IMR-90 (cell line): ENCODE data around the gene PAX8. TPM values are rescaled to one million over a fixed set of nuclear protein-coding genes. Genes with fewer than 3 reads are reported as not detected.
A peak's percentile ranks its signal among the peaks of the same experiment; 100 is the strongest.

ENCODE experiments used
- ATAC-seq: fragments of 200-7000 bp; cut with Tn5 transposase; 2 replicates; pipeline ENCODE4 v1.9.1; 2020; ENCODE audit warnings: low read depth, mild to moderate bottlenecking, moderate library complexity
- BruUV-seq: library from RNA; stranded (reverse); fragments of 400-500 nt; replicated peaks from 2 replicates; lab custom pipeline; 2021; lab: Mats Ljungman, UMichigan
- CTCF ChIA-PET: fragments of 300-600 bp; formaldehyde crosslinking; extraction: SDS; loops from one replicate; lab custom pipeline; 2021; ENCODE audit warnings: antibody characterized with exemption; lab: Yijun Ruan, JAX
- POLR2A ChIA-PET: fragments of 300-600 bp; sonication (Branson Sonifier 250); formaldehyde crosslinking; loops from one replicate; lab custom pipeline; 2022; ENCODE audit warnings: antibody characterized with exemption; ENCODE audit not compliant: unreplicated experiment; lab: Charles Lee
- DNase-seq: peaks from one replicate; pipeline ENCODE4 v3.0.0; 2013
- H2AFZ ChIP-seq: replicated peaks from 2 replicates; pipeline ENCODE3; 2013; ENCODE audit warnings: low read length, mild to moderate bottlenecking; ENCODE audit not compliant: poor library complexity
- H2AK5ac ChIP-seq: 2 replicates; pipeline ENCODE4 v1.6.1; 2013; ENCODE audit warnings: low read depth, low read length, inconsistent platforms
- H2AK9ac ChIP-seq: replicated peaks from 2 replicates; pipeline ENCODE3; 2013; ENCODE audit warnings: mild to moderate bottlenecking, low read depth, low read length, moderate library complexity; ENCODE audit not compliant: poor library complexity
- H2BK120ac ChIP-seq: 2 replicates; pipeline ENCODE4 v1.6.1; 2013; ENCODE audit warnings: low read depth, low read length, inconsistent platforms
- H2BK15ac ChIP-seq: 3 replicates; pipeline ENCODE4 v1.6.1; 2013; ENCODE audit warnings: low read depth, low read length, inconsistent platforms
- H2BK20ac ChIP-seq: 2 replicates; pipeline ENCODE4 v1.6.1; 2013; ENCODE audit warnings: low read depth, mild to moderate bottlenecking, inconsistent platforms, low read length, moderate library complexity
- H2BK5ac ChIP-seq: 2 replicates; pipeline ENCODE4 v1.6.1; 2013; ENCODE audit warnings: mild to moderate bottlenecking, low read depth, low read length, inconsistent platforms; ENCODE audit not compliant: poor library complexity, severe bottlenecking
- H3K14ac ChIP-seq: replicated peaks from 2 replicates; pipeline ENCODE4 v1.6.1; 2013; ENCODE audit warnings: low read depth, low read length, inconsistent platforms
- H3K18ac ChIP-seq: 2 replicates; pipeline ENCODE4 v1.6.1; 2013; ENCODE audit warnings: low read depth, low read length, control low read depth
- H3K23ac ChIP-seq: 2 replicates; pipeline ENCODE4 v1.6.1; 2013; ENCODE audit warnings: low read depth, low read length, inconsistent platforms
- H3K27ac ChIP-seq: 2 replicates; pipeline ENCODE4 v1.5.1; 2013; ENCODE audit warnings: mild to moderate bottlenecking, control low read depth, low read length; ENCODE audit not compliant: insufficient read depth
- H3K27me3 ChIP-seq: 2 replicates; pipeline ENCODE4 v1.6.1; 2013; ENCODE audit warnings: low read length; ENCODE audit not compliant: control insufficient read depth, insufficient read depth
- H3K36me3 ChIP-seq: 2 replicates; pipeline ENCODE4 v1.6.1; 2013; ENCODE audit warnings: low read length, mixed read lengths; ENCODE audit not compliant: control insufficient read depth, insufficient read depth
- H3K4ac ChIP-seq: 2 replicates; pipeline ENCODE4 v1.6.1; 2013; ENCODE audit warnings: low read depth, low read length, inconsistent platforms
- H3K4me1 ChIP-seq: 2 replicates; pipeline ENCODE4 v1.6.1; 2013; ENCODE audit warnings: low read length, mixed read lengths; ENCODE audit not compliant: control insufficient read depth, insufficient read depth
- H3K4me2 ChIP-seq: 2 replicates; pipeline ENCODE4 v1.6.1; 2013; ENCODE audit warnings: low read depth, mild to moderate bottlenecking, control low read depth, low read length, moderate library complexity
- H3K4me3 ChIP-seq: 2 replicates; pipeline ENCODE4 v1.5.1; 2013; ENCODE audit warnings: low read depth, mild to moderate bottlenecking, control low read depth, low read length, moderate library complexity; ENCODE audit not compliant: insufficient read depth
- H3K56ac ChIP-seq: 2 replicates; pipeline ENCODE4 v1.6.1; 2013; ENCODE audit warnings: low read length, inconsistent platforms; ENCODE audit not compliant: insufficient read depth; ENCODE audit errors: extremely low read depth
- H3K79me1 ChIP-seq, 2 experiments: 2 replicates each; pipeline ENCODE4 v1.6.1; 2013; ENCODE audit warnings: low read length in 2 of 2, inconsistent platforms in 1 of 2, low read depth in 1 of 2
- H3K9ac ChIP-seq: 2 replicates; pipeline ENCODE4 v1.6.1; 2013; ENCODE audit warnings: low read depth, low read length, control low read depth
- H3K9me1 ChIP-seq: 2 replicates; pipeline ENCODE4 v1.6.1; 2013; ENCODE audit warnings: low read length, inconsistent platforms; ENCODE audit not compliant: insufficient read depth
- H3K9me3 ChIP-seq: 2 replicates; pipeline ENCODE4 v1.6.1; 2013; ENCODE audit warnings: low read length; ENCODE audit not compliant: control insufficient read depth, insufficient read depth
- H4K20me1 ChIP-seq: 2 replicates; pipeline ENCODE4 v1.6.1; 2013; ENCODE audit warnings: low read length, inconsistent platforms; ENCODE audit not compliant: insufficient read depth
- H4K5ac ChIP-seq: 2 replicates; pipeline ENCODE4 v1.6.1; 2013; ENCODE audit warnings: mild to moderate bottlenecking, low read depth, low read length, control low read depth
- H4K8ac ChIP-seq, 2 experiments: 2 replicates each; pipeline ENCODE4 v1.6.1; 2013; ENCODE audit warnings: low read depth in 2 of 2, low read length in 2 of 2, control low read depth in 1 of 2, inconsistent platforms in 1 of 2
- H4K91ac ChIP-seq: 2 replicates; pipeline ENCODE4 v1.6.1; 2013; ENCODE audit warnings: low read depth, low read length, inconsistent platforms; ENCODE audit not compliant: insufficient read depth
- BHLHE40 ChIP-seq: fragments of 150-350 bp; IDR thresholded peaks from 2 replicates; pipeline ENCODE4 v1.6.1; 2016; ENCODE audit warnings: mild to moderate bottlenecking, low read depth, low read length
- CEBPB ChIP-seq: IDR thresholded peaks from 2 replicates; pipeline ENCODE4 v1.6.1; 2012; ENCODE audit warnings: low read depth, low read length, improper control_type of control experiment
- CHD1 ChIP-seq: IDR thresholded peaks from 2 replicates; pipeline ENCODE4 v1.6.1; 2012; ENCODE audit warnings: low read depth, low read length, improper control_type of control experiment
- CTCF ChIP-seq: conservative IDR thresholded peaks from 2 replicates; pipeline ENCODE4 v1.5.1; 2012; ENCODE audit warnings: mild to moderate bottlenecking, low read depth, low read length, improper control_type of control experiment
- ELK1 ChIP-seq: fragments of 150-350 bp; IDR thresholded peaks from 2 replicates; pipeline ENCODE4 v1.6.1; 2016; ENCODE audit warnings: low read depth, mild to moderate bottlenecking, low read length, moderate library complexity, borderline replicate concordance
- FOS ChIP-seq: fragments of 150-350 bp; IDR thresholded peaks from 2 replicates; pipeline ENCODE4 v1.6.1; 2016; ENCODE audit warnings: low read depth, low read length
- MAFK ChIP-seq: IDR thresholded peaks from 2 replicates; pipeline ENCODE4 v1.6.1; 2012; ENCODE audit warnings: low read depth, low read length, improper control_type of control experiment
- MAZ ChIP-seq: IDR thresholded peaks from 2 replicates; pipeline ENCODE4 v1.6.1; 2012; ENCODE audit warnings: low read depth, mild to moderate bottlenecking, low read length, improper control_type of control experiment, moderate library complexity, borderline replicate concordance
- MXI1 ChIP-seq: IDR thresholded peaks from 2 replicates; pipeline ENCODE4 v1.6.1; 2012; ENCODE audit warnings: low read depth, mild to moderate bottlenecking, low read length, moderate library complexity, borderline replicate concordance
- POLR2A ChIP-seq: IDR thresholded peaks from 2 replicates; pipeline ENCODE4 v1.6.1; 2012; ENCODE audit warnings: mild to moderate bottlenecking, low read depth, low read length
- RAD21 ChIP-seq: IDR thresholded peaks from 2 replicates; pipeline ENCODE4 v1.6.1; 2012; ENCODE audit warnings: low read length, improper control_type of control experiment
- RCOR1 ChIP-seq: IDR thresholded peaks from 2 replicates; pipeline ENCODE4 v1.6.1; 2012; ENCODE audit warnings: mild to moderate bottlenecking, low read length, improper control_type of control experiment; ENCODE audit not compliant: insufficient replicate concordance
- RFX5 ChIP-seq: IDR thresholded peaks from 2 replicates; pipeline ENCODE4 v1.8.0; 2012; ENCODE audit warnings: low read depth, mild to moderate bottlenecking, low read length, moderate library complexity
- SMC3 ChIP-seq: fragments of 150-350 bp; IDR thresholded peaks from 2 replicates; pipeline ENCODE4 v1.6.1; 2016; ENCODE audit warnings: low read depth, mild to moderate bottlenecking, antibody characterized with exemption, low read length, moderate library complexity
- USF2 ChIP-seq: fragments of 150-350 bp; IDR thresholded peaks from 2 replicates; pipeline ENCODE4 v1.6.1; 2017; ENCODE audit warnings: mild to moderate bottlenecking, antibody characterized with exemption, low read length, low read depth
- WGBS, 2 experiments: methylation state at CpG; one replicate each; pipeline versions ENCODE4 v1.1.5 to v1.1.7; 2013; ENCODE audit warnings: missing lambda C conversion rate in 2 of 2; ENCODE audit not compliant: insufficient read length in 1 of 2; ENCODE audit errors: extremely low coverage in 2 of 2; 5-methylcytosine and 5-hydroxymethylcytosine counted together
- dilution Hi-C: fragments of 300-500 bp; cut with HindIII; formaldehyde crosslinking; loops from one replicate; pipeline ENCODE4 v1.14.3; 2018; ENCODE audit warnings: low sequenced_read_pairs; ENCODE audit not compliant: unreplicated experiment
- in situ Hi-C: fragments of 300-500 bp; cut with MboI; formaldehyde crosslinking; loops from 3 replicates; pipeline ENCODE4 v1.14.3; 2019; ENCODE audit warnings: low sequenced_read_pairs, inconsistent platforms, mixed read lengths
- intact Hi-C: fragments of 100-400 bp; cut with micrococcal nuclease; formaldehyde crosslinking; loops from 2 replicates; pipeline ENCODE4 v1.10.0; 2022
- polyA plus RNA-seq, 3 experiments: library from polyadenylated mRNA; depleted of rRNA; stranded (reverse); fragments of >200 nt; gene quantifications; 2 replicates each; pipeline ENCODE4 v1.2.3, GENCODE V29; 2012; ENCODE audit warnings: low replicate concordance in 1 of 3
- total RNA-seq: library from RNA; depleted of rRNA; stranded (reverse); fragments of >200 nt; gene quantifications from 2 replicates; pipeline ENCODE4 v1.2.3, GENCODE V29; 2012

Gene PAX8
- total and polyA plus RNA-seq, 2 of the 4 experiments (the other 2 are of a cell fraction): 0.18 to 1.5 TPM

- H2AFZ ChIP-seq: peak overlapping the region; percentile 15
- no peak overlapping the region for H3K27ac ChIP-seq
- no peaks in the 10 kb centered on the region for H3K9me1 ChIP-seq
- H4K91ac ChIP-seq: no peak overlapping the region
- H2BK15ac ChIP-seq: no peak overlapping the region
- no peak overlapping the region for H3K18ac ChIP-seq
- no peak overlapping the region for H3K14ac ChIP-seq
- in situ Hi-C loops: no loop called here
- ATAC-seq: no peak
- 100% methylated on average over 1 of the region's 7 CpGs; no CpG with 5 or more reads in 1 of the 2 experiments for WGBS, 2 experiments
- H2AK5ac ChIP-seq: no peak overlapping the region
- peak overlapping the region; percentile 4; the same call in 1 of the 2 replicates for H2BK120ac ChIP-seq
- H3K9me3 ChIP-seq: no peaks in the 10 kb centered on the region
- H2AK9ac ChIP-seq: peak overlapping the region; percentile 47
- peaks cover 5% of the 10 kb centered on the region; the same call in 1 of the 2 replicates for H3K4me1 ChIP-seq
- no peak overlapping the region for H2BK20ac ChIP-seq
- no TSS peak for BruUV-seq
- no peak overlapping the region for H4K5ac ChIP-seq
- no peak overlapping the region for H4K8ac ChIP-seq
- H3K4me2 ChIP-seq: no peak overlapping the region
- H3K9ac ChIP-seq: no peak overlapping the region
- ChIA-PET CTCF (interaction anchor here (0.6 kb wide), 1 partner anchor 84 kb away, joined by 3 read pairs; no protein-coding TSS in a partner anchor), POLR2A (no interaction called here)
- DNase-seq: peak; percentile 47
- peak overlapping the region; percentile 24; the same call in 1 of the 2 replicates for H3K4ac ChIP-seq
- H3K23ac ChIP-seq: no peak overlapping the region
- H3K4me3 ChIP-seq: no peak overlapping the region
- no peak for TF ChIP-seq CHD1
- no peak for TF ChIP-seq POLR2A
- no peak for TF ChIP-seq CTCF
- TF ChIP-seq RCOR1: no peak
- no peak for TF ChIP-seq MAFK
- no peak for TF ChIP-seq MXI1
- TF ChIP-seq BHLHE40: no peak
- TF ChIP-seq FOS: no peak
- TF ChIP-seq SMC3: no peak
- no peak for TF ChIP-seq RFX5
- TF ChIP-seq USF2: no peak
- no peak for TF ChIP-seq MAZ
- no peak for TF ChIP-seq ELK1
- no peak for TF ChIP-seq CEBPB
- TF ChIP-seq RAD21: no peak
- intact Hi-C loops: no loop called here
- H2BK5ac ChIP-seq: no peak overlapping the region
- no peaks in the 10 kb centered on the region for H3K79me1 ChIP-seq
- H4K20me1 ChIP-seq: no peaks in the 10 kb centered on the region
- H3K36me3 ChIP-seq: no peaks in the 10 kb centered on the region; the same call in 1 of the 2 replicates
- no peak overlapping the region for H3K56ac ChIP-seq
- dilution Hi-C loops: no loop called here
- H3K27me3 ChIP-seq: peaks cover 22% of the 10 kb centered on the region
These were observed 21.0 kb downstream of the PAX8 start for GRCh38 chr2:113257516-113258264.
